Measurements from ENCODE around the gene LRP11.

DNA sequence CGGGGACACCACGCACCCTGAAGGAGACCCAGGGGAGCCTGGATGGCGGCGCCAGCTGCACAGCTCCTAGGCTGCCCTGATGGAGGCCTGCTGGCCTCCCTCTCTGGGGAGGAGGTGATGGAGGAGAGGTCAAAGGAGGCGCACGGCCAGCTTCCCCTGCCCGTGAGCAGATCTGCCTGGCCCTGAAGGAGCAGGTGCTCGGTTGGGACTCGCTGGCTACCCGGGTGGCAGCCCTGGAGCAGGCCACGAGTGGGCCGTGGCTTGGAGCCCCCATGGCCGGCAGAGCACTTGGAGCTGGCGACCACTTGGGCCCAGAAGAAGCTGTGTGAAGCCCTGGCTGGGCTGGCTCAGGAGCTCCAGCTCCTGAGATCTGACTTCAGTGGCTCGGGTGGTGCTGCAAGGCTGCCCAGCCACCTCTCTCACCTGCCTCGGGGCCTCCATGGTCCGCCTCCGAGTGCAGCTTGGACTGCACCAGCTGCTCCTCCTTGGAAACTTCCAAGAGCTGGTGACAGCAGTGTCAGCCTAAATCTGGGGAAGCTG is 41.3 kb upstream of the LRP11 start:
- TF ChIP-seq, protein P1, sequence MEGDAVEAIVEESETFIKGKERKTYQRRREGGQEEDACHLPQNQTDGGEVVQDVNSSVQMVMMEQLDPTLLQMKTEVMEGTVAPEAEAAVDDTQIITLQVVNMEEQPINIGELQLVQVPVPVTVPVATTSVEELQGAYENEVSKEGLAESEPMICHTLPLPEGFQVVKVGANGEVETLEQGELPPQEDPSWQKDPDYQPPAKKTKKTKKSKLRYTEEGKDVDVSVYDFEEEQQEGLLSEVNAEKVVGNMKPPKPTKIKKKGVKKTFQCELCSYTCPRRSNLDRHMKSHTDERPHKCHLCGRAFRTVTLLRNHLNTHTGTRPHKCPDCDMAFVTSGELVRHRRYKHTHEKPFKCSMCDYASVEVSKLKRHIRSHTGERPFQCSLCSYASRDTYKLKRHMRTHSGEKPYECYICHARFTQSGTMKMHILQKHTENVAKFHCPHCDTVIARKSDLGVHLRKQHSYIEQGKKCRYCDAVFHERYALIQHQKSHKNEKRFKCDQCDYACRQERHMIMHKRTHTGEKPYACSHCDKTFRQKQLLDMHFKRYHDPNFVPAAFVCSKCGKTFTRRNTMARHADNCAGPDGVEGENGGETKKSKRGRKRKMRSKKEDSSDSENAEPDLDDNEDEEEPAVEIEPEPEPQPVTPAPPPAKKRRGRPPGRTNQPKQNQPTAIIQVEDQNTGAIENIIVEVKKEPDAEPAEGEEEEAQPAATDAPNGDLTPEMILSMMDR (IDR thresholded peaks at IDR 0.05): no peak
- no peak for TF ChIP-seq POLR2A (IDR thresholded peaks at IDR 0.05)
